Brain microvascular endothelial cell (primary cell): ENCODE data around the gene OTULIN.

Experiments
- DNase-seq: peaks from one replicate; pipeline ENCODE4 v3.0.0-alpha.2; 2020
- H3K27ac ChIP-seq: fragments of 250-450 bp; sonication (Bioruptor Pico); 2 replicates; pipeline ENCODE4 v1.5.1; 2020; ENCODE audit warnings: mild to moderate bottlenecking, moderate library complexity
- H3K27me3 ChIP-seq: fragments of 250-450 bp; sonication (Bioruptor Pico); replicated peaks from 2 replicates; pipeline ENCODE4 v1.5.1; 2020; ENCODE audit warnings: mild to moderate bottlenecking
- H3K36me3 ChIP-seq: fragments of 250-450 bp; sonication (Bioruptor Pico); replicated peaks from 2 replicates; pipeline ENCODE4 v1.5.1; 2020; ENCODE audit warnings: mild to moderate bottlenecking
- H3K4me3 ChIP-seq: 2 replicates; pipeline ENCODE4 v1.5.1; 2011; ENCODE audit warnings: low read depth, mild to moderate bottlenecking, control low read depth, low read length, moderate library complexity
- in situ Hi-C: cut with HindIII; loops from 2 replicates; pipeline ENCODE4 v1.10.0; 2017; ENCODE audit warnings: low sequenced_read_pairs, low pct_ligation_motif_present
- TF ChIP-seq, protein P1 (sequence below): IDR thresholded peaks from 2 replicates; pipeline ENCODE4 v1.5.1; 2011; ENCODE audit warnings: low read depth, mild to moderate bottlenecking, moderate library complexity, low read length, control low read depth, inconsistent platforms; ENCODE audit errors: missing control alignments

Gene OTULIN

DNA sequence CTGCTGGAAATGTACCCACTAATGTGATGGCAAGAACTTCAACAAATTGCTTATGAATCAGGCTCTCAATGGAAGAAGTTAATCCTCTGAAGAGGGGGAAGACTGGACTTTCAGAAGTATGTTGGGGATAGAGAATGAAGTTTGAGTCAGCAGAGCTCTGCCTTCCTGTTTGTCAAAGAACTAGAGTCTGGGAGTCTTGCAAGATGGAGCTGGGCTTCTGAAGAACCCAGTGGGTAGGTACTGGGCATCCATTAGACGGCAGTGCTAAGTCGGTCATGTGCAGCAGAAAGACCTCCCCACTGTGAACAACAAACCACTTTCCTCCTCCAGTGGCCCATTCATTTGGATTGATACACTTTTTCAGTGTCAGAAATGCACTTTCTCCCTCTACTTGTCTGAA lies 34.6 kb downstream of the OTULIN start:
- TF ChIP-seq, protein P1, sequence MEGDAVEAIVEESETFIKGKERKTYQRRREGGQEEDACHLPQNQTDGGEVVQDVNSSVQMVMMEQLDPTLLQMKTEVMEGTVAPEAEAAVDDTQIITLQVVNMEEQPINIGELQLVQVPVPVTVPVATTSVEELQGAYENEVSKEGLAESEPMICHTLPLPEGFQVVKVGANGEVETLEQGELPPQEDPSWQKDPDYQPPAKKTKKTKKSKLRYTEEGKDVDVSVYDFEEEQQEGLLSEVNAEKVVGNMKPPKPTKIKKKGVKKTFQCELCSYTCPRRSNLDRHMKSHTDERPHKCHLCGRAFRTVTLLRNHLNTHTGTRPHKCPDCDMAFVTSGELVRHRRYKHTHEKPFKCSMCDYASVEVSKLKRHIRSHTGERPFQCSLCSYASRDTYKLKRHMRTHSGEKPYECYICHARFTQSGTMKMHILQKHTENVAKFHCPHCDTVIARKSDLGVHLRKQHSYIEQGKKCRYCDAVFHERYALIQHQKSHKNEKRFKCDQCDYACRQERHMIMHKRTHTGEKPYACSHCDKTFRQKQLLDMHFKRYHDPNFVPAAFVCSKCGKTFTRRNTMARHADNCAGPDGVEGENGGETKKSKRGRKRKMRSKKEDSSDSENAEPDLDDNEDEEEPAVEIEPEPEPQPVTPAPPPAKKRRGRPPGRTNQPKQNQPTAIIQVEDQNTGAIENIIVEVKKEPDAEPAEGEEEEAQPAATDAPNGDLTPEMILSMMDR: no peak

DNA sequence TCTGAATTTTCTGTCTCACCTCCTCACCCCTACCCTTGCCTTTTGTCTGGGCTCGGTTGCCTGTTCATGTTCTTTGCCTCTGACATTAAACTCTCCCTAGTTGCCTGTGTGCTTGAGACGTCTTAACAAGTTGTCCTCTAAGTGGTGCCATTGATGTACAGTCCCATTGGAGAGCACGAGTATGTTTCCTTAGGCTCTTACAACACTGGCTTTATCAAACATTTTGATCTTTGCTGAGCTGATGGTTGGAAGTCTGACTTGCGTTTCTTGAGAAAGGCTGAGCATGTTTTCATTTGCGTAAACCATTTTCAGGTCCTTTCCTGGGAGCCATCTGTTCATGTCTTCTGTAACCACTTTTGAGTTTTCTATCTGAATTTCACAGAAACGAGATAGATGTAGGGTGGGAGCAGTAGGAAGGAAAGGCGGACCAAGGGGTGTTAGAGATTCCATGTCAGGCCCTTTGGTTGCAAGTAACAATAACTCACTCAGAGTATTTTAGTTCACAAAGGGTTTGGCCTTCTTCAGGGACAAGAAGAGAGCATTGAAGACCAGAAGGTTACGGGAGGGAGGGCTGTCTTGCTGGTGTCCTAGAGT lies 35.4 kb downstream of the OTULIN start:
- TF ChIP-seq, protein P1: no peak
- in situ Hi-C loops: no loop called here
- Histone ChIP-seq H3K4me3 (no peak overlapping the region), H3K27me3 (no peaks in the 10 kb centered on the region), H3K36me3 (peaks cover 12% of the 10 kb centered on the region), H3K27ac (no peak overlapping the region)
- no peak for DNase-seq

More for the DNA sequence above, 34.6 kb downstream of the OTULIN start:
- H3K4me3 ChIP-seq: no peak overlapping the region
- H3K27ac ChIP-seq: no peak overlapping the region
- no peaks in the 10 kb centered on the region for H3K27me3 ChIP-seq
- DNase-seq: no peak
- in situ Hi-C loops: no loop called here
- peaks cover 12% of the 10 kb centered on the region for H3K36me3 ChIP-seq

DNA sequence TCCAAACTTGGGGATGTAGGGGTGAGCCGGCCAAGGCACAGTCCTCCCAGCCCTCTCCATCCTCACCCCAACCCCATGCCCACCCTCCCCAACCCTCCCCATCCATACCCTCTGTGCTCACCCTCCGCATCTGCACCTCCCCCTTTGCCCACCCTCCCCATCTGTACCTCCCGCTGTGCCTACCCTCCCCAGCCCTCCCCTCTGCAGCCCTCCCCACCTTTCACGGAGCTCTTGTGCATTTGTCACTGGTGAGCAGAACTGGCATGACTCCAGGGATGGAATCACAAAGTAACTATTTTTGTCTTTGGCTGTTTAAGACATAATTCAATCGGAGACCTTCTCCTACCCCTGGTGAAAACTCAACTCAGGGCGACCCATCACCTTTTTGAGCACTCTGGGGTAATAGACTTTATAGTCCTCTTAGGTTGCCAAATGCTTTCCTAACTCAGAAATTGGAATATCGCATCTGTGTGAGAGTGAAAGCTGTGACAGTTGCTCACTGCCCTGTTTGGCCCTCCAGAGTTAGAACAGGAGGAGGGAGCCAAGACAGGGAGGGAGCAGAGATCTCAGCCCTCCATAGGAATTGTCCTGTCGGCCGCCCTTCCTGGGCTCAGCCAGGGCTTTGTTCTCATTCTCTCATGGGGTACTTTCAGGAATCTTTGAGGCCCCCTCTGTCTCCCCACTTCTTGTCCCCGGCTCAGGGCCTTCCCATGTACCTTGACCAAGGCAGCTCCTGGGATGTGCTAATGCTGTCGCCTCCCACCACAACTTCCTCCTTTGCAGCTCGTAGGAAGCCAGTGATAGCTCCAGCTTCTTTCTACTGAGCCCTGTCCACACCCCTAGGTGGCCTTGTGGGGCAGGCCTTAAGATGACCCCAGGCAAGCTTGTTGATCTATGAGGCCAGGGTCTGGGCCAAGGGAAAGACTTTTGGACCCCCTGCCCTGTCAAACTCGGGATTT lies 36.2 kb downstream of the OTULIN start:
- H3K36me3 ChIP-seq: peaks cover 17% of the 10 kb centered on the region

DNA sequence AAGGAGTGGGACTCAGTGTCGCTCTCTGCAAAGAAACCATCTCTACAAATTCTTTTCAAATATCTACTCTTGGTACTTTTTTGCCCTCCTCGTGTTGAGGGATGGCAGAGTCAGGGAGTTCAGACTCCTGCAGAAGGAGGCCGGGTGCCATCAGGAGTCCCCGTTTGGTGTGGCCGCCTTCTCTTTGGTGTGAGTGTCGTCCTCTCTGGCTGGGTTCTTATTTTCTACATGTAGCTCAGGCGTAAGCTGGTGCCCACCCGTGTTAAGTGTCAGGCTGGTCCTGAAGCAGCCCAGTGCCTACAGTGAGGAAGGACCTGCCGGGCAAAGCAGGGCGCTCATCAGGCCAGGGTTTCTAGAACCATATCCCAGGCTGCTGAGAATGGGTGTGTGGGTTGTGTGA lies 37.0 kb downstream of the OTULIN start:
- no peak for DNase-seq
- H3K4me3 ChIP-seq: no peak overlapping the region
- TF ChIP-seq, protein P1: no peak
- no peaks in the 10 kb centered on the region for H3K27me3 ChIP-seq
- in situ Hi-C loops: no loop called here
- H3K36me3 ChIP-seq: peaks cover 17% of the 10 kb centered on the region
- H3K27ac ChIP-seq: no peak overlapping the region

More for the DNA sequence above, 36.2 kb downstream of the OTULIN start:
- TF ChIP-seq, protein P1: no peak
- Histone ChIP-seq H3K27me3 (no peaks in the 10 kb centered on the region), H3K27ac (no peak overlapping the region), H3K4me3 (no peak overlapping the region)
- no peak for DNase-seq
- in situ Hi-C loops: no loop called here

DNA sequence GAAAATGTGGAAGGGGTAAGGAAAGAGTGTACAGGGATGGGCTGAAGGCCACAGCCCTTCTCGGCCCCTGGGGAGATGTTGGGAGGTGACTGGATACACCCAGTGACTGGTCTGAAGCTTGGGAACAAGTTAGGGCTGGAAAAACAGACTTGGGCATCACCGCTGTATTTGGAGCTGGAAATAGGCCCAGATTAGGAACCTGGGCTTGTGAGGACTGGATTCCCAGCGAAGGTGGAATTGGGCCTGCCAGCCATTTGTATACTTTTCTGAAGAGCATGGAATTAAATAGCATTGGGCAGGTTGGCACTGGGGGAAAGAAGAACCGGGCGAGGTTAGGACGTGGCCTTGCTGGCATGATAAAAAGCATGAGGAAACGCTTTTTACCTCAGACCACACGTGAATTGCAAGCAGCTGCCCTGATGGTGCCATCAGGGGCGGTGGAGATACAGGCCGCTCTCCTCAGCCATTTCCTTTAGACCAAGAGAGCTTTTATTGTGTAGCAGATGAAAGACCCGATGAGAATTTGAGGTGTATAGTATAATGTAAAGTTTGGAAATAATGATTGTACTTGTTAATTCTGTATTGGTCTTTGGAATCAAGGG lies 37.8 kb downstream of the OTULIN start:
- in situ Hi-C loops: no loop called here
- no peaks in the 10 kb centered on the region for H3K27me3 ChIP-seq
- no peak overlapping the region for H3K4me3 ChIP-seq
- TF ChIP-seq, protein P1: no peak
- no peak for DNase-seq
- H3K36me3 ChIP-seq: peaks cover 17% of the 10 kb centered on the region
- H3K27ac ChIP-seq: no peak overlapping the region
